ENCODE data around the gene ARPIN.
"Not testable (repeated sequence)": the region's sequence is repeated elsewhere in the genome, so short reads cannot be mapped to it uniquely, and the experiment has no call there.

ARPIN gene

DNA sequence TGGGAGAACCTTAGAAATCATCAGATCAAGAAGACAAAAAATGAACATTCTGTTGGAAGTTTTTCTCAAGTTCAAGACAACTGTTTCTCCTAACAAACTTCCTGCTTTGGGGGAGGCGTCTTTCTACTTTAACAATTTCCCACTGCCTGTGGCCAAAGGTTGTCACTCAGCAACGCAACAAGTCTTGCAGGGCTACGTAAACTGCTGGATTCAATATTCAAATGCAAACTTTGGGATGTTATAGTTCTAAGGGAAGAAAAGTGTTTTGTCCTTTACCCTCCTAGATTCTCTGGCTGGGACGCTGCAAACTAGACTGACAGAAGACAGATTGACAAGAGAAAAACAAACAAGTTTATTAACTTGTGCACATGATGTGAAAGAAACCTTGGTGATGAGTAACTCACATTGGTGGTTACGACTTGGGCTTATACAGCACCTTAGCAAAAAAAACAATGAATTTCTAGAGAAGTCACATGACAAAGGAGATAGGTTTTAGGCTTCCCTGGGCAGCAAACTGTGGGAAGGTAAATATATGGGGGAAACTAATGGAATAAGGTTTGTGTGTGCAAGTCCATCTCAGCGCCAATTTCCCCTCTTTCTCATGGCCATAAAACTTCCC lies 34.0 kb upstream of the ARPIN start:
- in situ Hi-C loops (cut with MboI; ENCODE audit: low sequenced_read_pairs, unreplicated experiment), result no loop called here

DNA sequence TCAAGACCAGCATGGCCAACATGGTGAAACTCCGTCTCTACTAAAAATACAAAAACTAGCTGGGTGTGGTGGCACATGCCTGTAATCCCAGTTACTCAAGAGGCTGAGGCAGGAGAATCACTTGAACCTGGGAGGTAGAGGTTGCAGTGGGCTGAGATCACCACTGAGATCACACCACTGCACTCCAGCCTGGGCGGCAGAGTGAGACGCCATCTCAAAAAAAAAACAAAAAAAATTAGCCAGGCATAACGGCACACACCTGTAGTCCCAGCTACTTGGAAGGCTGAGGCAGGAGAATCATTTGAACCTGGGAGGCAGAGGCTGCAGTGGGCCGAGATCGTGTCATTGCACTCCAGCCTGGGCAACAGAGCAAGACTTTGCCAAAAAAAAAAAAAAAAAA lies 31.0 kb upstream of the ARPIN start:
- DNase-seq (ENCODE audit: low spot score); in situ Hi-C loops (cut with MboI; ENCODE audit: low sequenced_read_pairs, unreplicated experiment): not testable (repeated sequence)

More for the DNA sequence above, 34.0 kb upstream of the ARPIN start:
- no peak for DNase-seq (ENCODE audit: low spot score)
- TF ChIP-seq, protein P1, sequence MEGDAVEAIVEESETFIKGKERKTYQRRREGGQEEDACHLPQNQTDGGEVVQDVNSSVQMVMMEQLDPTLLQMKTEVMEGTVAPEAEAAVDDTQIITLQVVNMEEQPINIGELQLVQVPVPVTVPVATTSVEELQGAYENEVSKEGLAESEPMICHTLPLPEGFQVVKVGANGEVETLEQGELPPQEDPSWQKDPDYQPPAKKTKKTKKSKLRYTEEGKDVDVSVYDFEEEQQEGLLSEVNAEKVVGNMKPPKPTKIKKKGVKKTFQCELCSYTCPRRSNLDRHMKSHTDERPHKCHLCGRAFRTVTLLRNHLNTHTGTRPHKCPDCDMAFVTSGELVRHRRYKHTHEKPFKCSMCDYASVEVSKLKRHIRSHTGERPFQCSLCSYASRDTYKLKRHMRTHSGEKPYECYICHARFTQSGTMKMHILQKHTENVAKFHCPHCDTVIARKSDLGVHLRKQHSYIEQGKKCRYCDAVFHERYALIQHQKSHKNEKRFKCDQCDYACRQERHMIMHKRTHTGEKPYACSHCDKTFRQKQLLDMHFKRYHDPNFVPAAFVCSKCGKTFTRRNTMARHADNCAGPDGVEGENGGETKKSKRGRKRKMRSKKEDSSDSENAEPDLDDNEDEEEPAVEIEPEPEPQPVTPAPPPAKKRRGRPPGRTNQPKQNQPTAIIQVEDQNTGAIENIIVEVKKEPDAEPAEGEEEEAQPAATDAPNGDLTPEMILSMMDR (IDR thresholded peaks at IDR 0.05; ENCODE audit: borderline replicate concordance, control extremely low read depth, extremely low read depth, insufficient read depth, missing control alignments), result no peak

DNA sequence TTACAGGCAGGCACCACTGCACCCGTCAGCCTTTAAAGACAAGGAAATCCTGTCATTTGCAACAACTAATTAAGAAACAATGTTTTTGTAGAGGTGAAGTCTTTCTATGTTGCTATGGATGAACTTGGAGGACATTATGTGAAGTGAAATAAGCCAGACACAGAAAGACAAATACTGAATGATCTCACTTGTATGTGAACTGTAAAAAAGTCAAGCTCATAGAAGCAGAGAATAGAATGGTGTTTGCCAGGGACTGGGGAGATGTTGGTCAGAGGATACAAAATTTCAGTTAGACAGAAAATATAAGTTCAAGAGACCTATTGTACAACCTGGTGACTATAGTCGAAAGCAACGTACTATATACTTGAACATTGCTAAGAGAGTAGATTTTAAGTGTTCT lies 27.2 kb upstream of the ARPIN start:
- DNase-seq (ENCODE audit: low spot score), result no peak
- in situ Hi-C loops (cut with MboI; ENCODE audit: low sequenced_read_pairs, unreplicated experiment), result no loop called here
- TF ChIP-seq, protein P1 (IDR thresholded peaks at IDR 0.05; ENCODE audit: borderline replicate concordance, control extremely low read depth, extremely low read depth, insufficient read depth, missing control alignments), result no peak

DNA sequence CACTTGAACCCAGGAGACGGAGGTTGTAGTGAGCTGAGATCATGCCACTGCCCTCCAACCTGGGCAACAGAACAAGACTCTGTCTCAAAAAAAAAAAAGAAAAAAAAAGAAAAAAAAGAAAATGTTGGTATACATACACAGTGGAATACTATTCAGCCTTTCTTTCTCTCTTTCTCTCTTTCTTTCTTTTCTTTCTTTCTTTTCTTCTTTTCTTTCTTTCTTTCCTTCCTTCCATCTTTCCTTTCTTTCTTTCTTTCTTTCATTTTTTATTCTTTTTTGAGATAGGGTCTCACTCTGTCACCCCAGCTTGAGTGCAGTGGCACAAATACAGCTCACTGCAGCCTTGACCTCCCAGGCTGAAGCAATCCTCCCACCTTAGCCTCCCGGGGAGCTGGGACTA lies 26.6 kb upstream of the ARPIN start:
- in situ Hi-C loops (cut with MboI; ENCODE audit: low sequenced_read_pairs, unreplicated experiment); DNase-seq (ENCODE audit: low spot score): not testable (repeated sequence)

DNA sequence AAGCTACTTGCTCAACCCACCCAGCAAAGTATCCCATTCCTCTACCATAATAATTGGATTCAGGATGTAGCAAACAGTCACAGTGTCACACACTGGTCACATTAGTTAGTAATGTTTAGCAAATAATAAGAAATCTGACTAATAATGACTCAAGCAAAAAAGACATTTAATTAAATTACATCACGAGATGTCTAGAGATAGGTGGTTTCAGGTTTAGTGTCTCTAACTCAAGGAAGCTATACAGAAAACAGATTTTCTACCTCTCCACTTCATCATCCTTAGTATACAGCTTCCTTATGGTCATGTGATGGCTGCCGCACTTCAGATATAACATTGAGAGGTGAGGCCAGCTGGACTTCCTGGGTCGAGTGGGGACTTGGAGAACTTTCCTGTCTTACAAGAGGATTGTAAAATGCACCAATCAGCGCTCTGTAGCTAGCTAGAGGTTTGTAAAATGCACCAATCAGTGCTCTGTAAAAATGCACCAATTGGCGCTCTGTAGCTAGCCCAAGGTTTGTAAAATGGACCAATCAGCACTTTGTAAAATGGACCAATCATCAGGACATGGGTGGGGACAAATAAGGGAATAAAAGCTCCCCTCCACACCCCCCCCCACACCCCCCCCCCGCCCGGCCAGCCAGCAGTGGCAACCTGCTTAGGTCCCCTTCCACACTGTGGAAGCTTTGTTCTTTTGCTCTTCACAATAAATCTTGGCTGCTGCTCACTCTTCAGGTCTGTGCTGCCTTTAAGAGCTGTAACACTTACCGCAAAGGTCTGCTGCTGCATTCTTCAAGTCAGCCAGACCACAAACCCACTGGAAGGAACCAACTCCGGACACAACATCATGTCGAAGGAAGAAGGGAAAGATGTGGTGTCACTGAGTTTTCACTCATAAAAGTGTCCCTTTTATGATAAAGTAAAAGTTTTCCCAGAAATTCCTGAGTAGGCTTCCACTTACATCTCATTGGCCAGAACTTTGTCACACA lies 24.9 kb upstream of the ARPIN start:
- in situ Hi-C loops (cut with MboI; ENCODE audit: low sequenced_read_pairs, unreplicated experiment), result no loop called here
- DNase-seq (ENCODE audit: low spot score), result no peak
- TF ChIP-seq, protein P1 (IDR thresholded peaks at IDR 0.05; ENCODE audit: borderline replicate concordance, control extremely low read depth, extremely low read depth, insufficient read depth, missing control alignments), result no peak

DNA sequence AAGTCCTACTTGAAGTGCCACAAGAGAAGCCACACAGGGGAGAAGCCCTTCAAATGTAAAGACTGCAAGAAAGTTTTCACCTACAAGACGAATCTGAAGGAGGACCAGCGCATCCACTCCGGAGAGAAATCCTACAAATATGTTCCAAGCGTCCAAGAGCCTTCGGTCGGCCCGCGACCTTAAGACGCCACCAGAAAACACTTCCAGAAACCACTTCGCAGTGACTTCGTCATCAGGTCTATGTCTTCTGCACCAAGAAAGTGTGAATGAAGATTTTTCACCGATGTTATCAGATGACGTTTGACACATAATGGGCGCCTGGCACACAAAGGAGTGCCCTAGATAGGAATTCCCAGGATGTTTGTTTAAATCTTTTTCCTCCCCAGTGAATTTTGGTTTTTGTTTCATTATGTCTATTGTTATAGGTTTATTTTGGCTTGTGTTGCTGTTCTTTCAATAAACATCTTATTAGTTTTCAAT lies 24.1 kb upstream of the ARPIN start:
- no peak for DNase-seq (ENCODE audit: low spot score)
- in situ Hi-C loops (cut with MboI; ENCODE audit: low sequenced_read_pairs, unreplicated experiment), result no loop called here
- TF ChIP-seq, protein P1 (IDR thresholded peaks at IDR 0.05; ENCODE audit: borderline replicate concordance, control extremely low read depth, extremely low read depth, insufficient read depth, missing control alignments), result no peak

DNA sequence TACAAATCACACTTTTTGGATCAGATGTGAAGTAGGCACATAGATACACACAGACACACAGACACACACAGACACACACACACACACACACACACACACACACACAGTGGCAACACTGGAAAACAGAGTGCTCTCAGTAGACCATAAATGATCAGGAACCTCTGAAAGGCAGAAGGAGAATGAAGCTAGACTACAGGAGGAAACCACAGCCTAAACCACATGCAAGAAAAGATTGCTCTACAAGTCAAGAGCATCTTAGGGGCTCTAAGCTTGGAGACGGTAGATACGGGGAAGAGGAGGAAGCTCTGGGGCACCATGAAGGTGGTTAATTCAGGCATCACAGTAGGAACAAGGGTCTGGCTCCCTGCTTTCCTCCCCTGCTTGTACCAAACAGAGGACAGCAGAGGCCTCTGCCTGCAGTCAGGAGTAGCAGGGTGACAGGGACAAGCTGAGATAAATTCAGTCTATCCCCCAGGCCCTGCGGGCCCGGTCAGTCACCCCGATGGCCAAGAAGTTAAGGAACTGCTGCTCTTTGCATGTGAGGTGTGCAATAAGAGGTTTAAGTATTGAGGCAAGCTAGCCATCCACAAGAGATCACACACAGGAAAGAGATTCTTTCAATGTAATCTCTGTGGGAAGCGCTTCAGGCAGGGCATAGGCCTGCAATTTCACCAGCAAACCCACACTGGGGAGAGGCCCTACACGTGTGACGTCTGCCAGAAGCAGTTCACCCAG lies 23.5 kb upstream of the ARPIN start:
- TF ChIP-seq, protein P1 (IDR thresholded peaks at IDR 0.05; ENCODE audit: borderline replicate concordance, control extremely low read depth, extremely low read depth, insufficient read depth, missing control alignments), result no peak
- in situ Hi-C loops (cut with MboI; ENCODE audit: low sequenced_read_pairs, unreplicated experiment), result no loop called here
- DNase-seq (ENCODE audit: low spot score), result no peak

Data from GM13976 (cell line).